Keratinocyte (primary cell): ENCODE results near the gene HOXB5. TPM values are rescaled to one million over a fixed set of nuclear protein-coding genes. Genes with fewer than 3 reads are reported as not detected.

Experiments used
- DNase-seq: peaks from one replicate; pipeline ENCODE4 v3.0.0-alpha.2; 2011; ENCODE audit warnings: low read depth, missing footprints, low spot score
- FAIRE-seq: peaks from 2 replicates; lab custom pipeline; 2011; peaks lifted over from hg19 to GRCh38; lab: Jason Lieb, UNC
- H2AFZ ChIP-seq: 2 replicates; pipeline ENCODE4 v1.6.0; 2012; ENCODE audit warnings: low read length, control low read depth, inconsistent platforms; ENCODE audit not compliant: control insufficient read depth
- H3K27ac ChIP-seq: 2 replicates; pipeline ENCODE4 v1.5.1; 2011; ENCODE audit warnings: low read length; ENCODE audit not compliant: control insufficient read depth, insufficient read depth
- H3K27me3 ChIP-seq: 3 replicates; pipeline ENCODE4 v1.6.0; 2011; ENCODE audit warnings: low read length; ENCODE audit not compliant: control insufficient read depth, insufficient read depth; ENCODE audit errors: extremely low read depth
- H3K36me3 ChIP-seq, 2 experiments: 2 replicates in 1 of 2; 3 replicates in 1 of 2; pipeline ENCODE4 v1.5.1; 2011; ENCODE audit warnings: low read length in 2 of 2, mild to moderate bottlenecking in 1 of 2; ENCODE audit not compliant: control insufficient read depth in 2 of 2, insufficient read depth in 2 of 2; ENCODE audit errors: extremely low read depth in 1 of 2
- H3K4me1 ChIP-seq: 3 replicates; pipeline ENCODE4 v1.5.1; 2011; ENCODE audit warnings: low read length; ENCODE audit not compliant: control insufficient read depth, insufficient read depth; ENCODE audit errors: extremely low read depth
- H3K4me2 ChIP-seq: 3 replicates; pipeline ENCODE4 v1.6.0; 2011; ENCODE audit warnings: low read depth, low read length; ENCODE audit not compliant: control insufficient read depth, insufficient read depth; ENCODE audit errors: extremely low read depth
- H3K4me3 ChIP-seq, 3 experiments: fragments of 200-600 bp in 1 of 3; sonication (generic) in 1 of 3; 2 replicates in 2 of 3; 3 replicates in 1 of 3; pipeline ENCODE4 v1.5.1; 2011 to 2016; ENCODE audit warnings: low read length in 3 of 3, mild to moderate bottlenecking in 3 of 3, control low read depth in 2 of 3, inconsistent platforms in 1 of 3, low read depth in 1 of 3, mixed read lengths in 1 of 3, mixed run types in 1 of 3, moderate library complexity in 1 of 3; ENCODE audit not compliant: control insufficient read depth in 2 of 3, insufficient read depth in 2 of 3; ENCODE audit errors: extremely low read depth in 1 of 3
- H3K79me2 ChIP-seq: 2 replicates; pipeline ENCODE4 v1.6.0; 2012; ENCODE audit warnings: low read length; ENCODE audit not compliant: control insufficient read depth, insufficient read depth
- H3K9ac ChIP-seq: 3 replicates; pipeline ENCODE4 v1.6.0; 2011; ENCODE audit warnings: low read length; ENCODE audit not compliant: control insufficient read depth, insufficient read depth; ENCODE audit errors: extremely low read depth
- H3K9me1 ChIP-seq: 3 replicates; pipeline ENCODE4 v1.6.0; 2011; ENCODE audit warnings: low read length; ENCODE audit not compliant: control insufficient read depth, insufficient read depth; ENCODE audit errors: extremely low read depth
- H3K9me3 ChIP-seq: 2 replicates; pipeline ENCODE4 v1.5.1; 2012; ENCODE audit warnings: low read depth, low read length; ENCODE audit not compliant: control insufficient read depth
- H4K20me1 ChIP-seq: 3 replicates; pipeline ENCODE4 v1.6.0; 2011; ENCODE audit warnings: low read length; ENCODE audit not compliant: control insufficient read depth, insufficient read depth; ENCODE audit errors: extremely low read depth
- CTCF ChIP-seq, 3 experiments: IDR thresholded peaks in 1 of 3; conservative IDR thresholded peaks in 1 of 3; optimal IDR thresholded peaks in 1 of 3; 2 replicates in 2 of 3; 3 replicates in 1 of 3; pipeline versions ENCODE3 to v1.5.1; 2011; ENCODE audit warnings: low read length in 3 of 3, mild to moderate bottlenecking in 3 of 3, moderate library complexity in 2 of 3, control low read depth in 1 of 3, inconsistent platforms in 1 of 3; ENCODE audit not compliant: insufficient read depth in 2 of 3; ENCODE audit errors: extremely low read depth in 1 of 3
- EZH2 ChIP-seq: IDR thresholded peaks from one replicate; pipeline ENCODE4 v1.6.1; 2012; ENCODE audit warnings: inconsistent platforms, mild to moderate bottlenecking, low read length, moderate library complexity
- dilution Hi-C: fragments of 300-500 bp; cut with MboI; formaldehyde crosslinking; loops from one replicate; pipeline ENCODE4 v1.7.0; 2020; ENCODE audit warnings: low sequenced_read_pairs; ENCODE audit not compliant: extremely low pct_ligation_motif_present
- polyA plus RNA-seq, 5 experiments: library from polyadenylated mRNA; depleted of rRNA in 3 of 5; stranded (reverse) in 3 of 5; stranded (forward) in 1 of 5; unstranded in 1 of 5; fragments of >200 nt; gene quantifications; 1 replicate in 1 of 5; 2 replicates in 3 of 5; 3 replicates in 1 of 5; pipeline versions ENCODE4 v1.2.1 to v1.2.3, GENCODE V29; 2011 to 2012; ENCODE audit warnings: missing spikeins in 2 of 5, low read depth in 1 of 5, low replicate concordance in 1 of 5

The HOXB5 gene
- polyA plus RNA-seq, 1 donor (not counting 4 experiments of a cell fraction or from before 2014, with no cell fraction given), result not detected

- Histone ChIP-seq H3K27me3 (peaks cover 56% of the 10 kb centered on the region), H3K4me3 (peak overlapping the region in 2 of 3 experiments; percentile 45 to 58), H3K4me2 (peak overlapping the region; percentile 71), H2AFZ (peak overlapping the region; percentile 67), H4K20me1 (no peaks in the 10 kb centered on the region), H3K36me3 (peaks cover 0 to 3% of the 10 kb centered on the region in 2 experiments), H3K4me1 (no peaks in the 10 kb centered on the region), H3K9me1 (no peaks in the 10 kb centered on the region), H3K9ac (no peak overlapping the region), H3K79me2 (no peaks in the 10 kb centered on the region), H3K9me3 (no peaks in the 10 kb centered on the region), H3K27ac (no peak overlapping the region)
- TF ChIP-seq EZH2 (peak; percentile 61), CTCF (optimal IDR thresholded peaks at IDR 0.05 in 1 of 3, IDR thresholded peaks at IDR 0.05 in 1 of 3, conservative IDR thresholded peaks at IDR 0.05 in 1 of 3; ENCODE audit: extremely low read depth in 1 of 3, insufficient read depth in 2 of 3, low read length in 3 of 3) (no peak)
- no peak for DNase-seq
- no peak for FAIRE-seq
- dilution Hi-C loops, result no loop called here
These were observed 29.2 kb downstream of the HOXB5 start for GRCh38 chr17:48564188-48565021.

- Histone ChIP-seq H3K9ac (no peak overlapping the region), H3K9me3 (no peaks in the 10 kb centered on the region), H2AFZ (no peak overlapping the region), H3K4me1 (no peaks in the 10 kb centered on the region), H3K27ac (no peak overlapping the region), H3K4me2 (peak overlapping the region; percentile 7), H3K9me1 (no peaks in the 10 kb centered on the region), H3K4me3 (no peak overlapping the region), H3K79me2 (no peaks in the 10 kb centered on the region), H3K36me3 (peaks cover 0 to 3% of the 10 kb centered on the region in 2 experiments), H4K20me1 (no peaks in the 10 kb centered on the region), H3K27me3 (peaks cover 54% of the 10 kb centered on the region)
- TF ChIP-seq CTCF (optimal IDR thresholded peaks at IDR 0.05 in 1 of 3, IDR thresholded peaks at IDR 0.05 in 1 of 3, conservative IDR thresholded peaks at IDR 0.05 in 1 of 3; ENCODE audit: extremely low read depth in 1 of 3, insufficient read depth in 2 of 3, low read length in 3 of 3) (no peak), EZH2 (no peak)
- dilution Hi-C loops, result no loop called here
- FAIRE-seq, result no peak
- no peak for DNase-seq
These were observed 29.8 kb downstream of the HOXB5 start for GRCh38 chr17:48563867-48564187.
